ENCODE results near the gene CSF2.
"Not testable (repeated sequence)": the region's sequence is repeated elsewhere in the genome, so short reads cannot be mapped to it uniquely, and the experiment has no call there.

Gene CSF2

GRCh38 chr5:132093271-132093670, 19.7 kb downstream of the CSF2 start:
- DNase-seq: no peak

- DNase-seq: no peak
These were observed 20.9 kb downstream of the CSF2 start for GRCh38 chr5:132094393-132095076.

- DNase-seq: no peak
These were observed 21.5 kb downstream of the CSF2 start for GRCh38 chr5:132095077-132095410.

DNA sequence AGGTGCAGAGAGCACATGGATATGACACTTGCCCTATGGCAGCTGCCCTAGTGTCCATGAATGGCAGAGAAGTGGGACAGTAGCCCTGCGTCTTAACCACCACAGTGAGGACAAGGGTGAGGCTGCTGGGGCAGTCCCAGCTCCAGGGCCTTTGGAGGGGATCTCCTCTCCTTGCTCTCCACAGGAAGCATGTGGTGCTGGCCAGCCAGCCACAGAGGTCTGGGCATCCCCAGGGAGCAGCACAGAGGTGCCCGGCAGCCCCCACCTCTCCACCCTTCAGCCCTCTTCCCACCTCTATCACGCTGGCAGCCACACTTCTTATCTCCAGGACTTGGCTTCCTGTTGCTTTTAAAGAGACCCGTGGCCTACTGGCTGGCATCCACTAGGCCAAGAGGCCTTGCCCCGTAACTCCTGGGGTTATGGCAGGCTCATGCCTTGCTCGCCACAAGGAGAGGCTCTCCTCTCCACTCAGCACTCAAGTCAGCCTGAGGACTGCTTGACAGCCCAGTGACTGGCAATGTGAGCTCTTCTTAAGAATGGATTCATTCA, 21.9 kb downstream of the CSF2 start:
- no peak for DNase-seq

DNA sequence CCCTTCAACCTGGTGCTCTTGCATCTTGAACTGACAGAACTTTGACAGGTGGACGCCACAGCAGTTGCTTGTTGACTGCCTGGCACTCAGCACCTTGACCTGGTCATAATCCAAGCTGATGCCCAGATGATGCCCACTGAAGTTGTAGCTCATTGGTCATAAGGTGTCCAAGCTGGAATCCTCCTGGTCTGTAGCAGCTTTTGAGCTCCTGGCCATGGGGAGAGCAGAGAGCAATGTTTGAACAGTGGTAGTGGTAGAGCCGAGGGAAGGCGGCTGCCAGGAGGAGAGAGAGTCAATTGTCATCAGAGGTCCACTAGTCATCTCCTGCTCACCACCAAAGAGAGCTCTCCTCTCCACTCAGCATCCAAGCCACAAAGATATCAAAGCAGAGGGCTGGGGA, 23.3 kb downstream of the CSF2 start:
- DNase-seq: no peak

DNA sequence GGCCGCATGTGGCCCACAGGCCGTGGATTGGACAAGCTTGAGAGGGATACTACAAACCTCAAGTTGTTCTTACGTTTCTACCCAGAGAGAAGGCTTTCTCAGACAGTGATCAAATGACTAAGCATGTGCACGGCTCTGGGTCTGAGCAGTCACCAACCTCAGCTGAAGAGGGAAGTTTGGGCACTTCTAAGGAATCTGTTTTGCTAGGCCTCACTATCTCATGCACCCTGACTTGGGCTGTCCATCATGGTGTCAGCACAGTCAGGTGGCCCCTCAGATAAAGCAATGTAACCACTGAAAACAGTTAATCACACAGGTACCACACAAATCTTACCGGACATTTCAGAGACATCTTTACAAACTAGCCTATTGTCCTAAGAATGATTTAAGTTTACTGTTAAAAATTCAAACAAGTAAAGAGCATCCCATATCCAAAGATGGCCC, 24.6 kb downstream of the CSF2 start:
- no peak for DNase-seq

DNA sequence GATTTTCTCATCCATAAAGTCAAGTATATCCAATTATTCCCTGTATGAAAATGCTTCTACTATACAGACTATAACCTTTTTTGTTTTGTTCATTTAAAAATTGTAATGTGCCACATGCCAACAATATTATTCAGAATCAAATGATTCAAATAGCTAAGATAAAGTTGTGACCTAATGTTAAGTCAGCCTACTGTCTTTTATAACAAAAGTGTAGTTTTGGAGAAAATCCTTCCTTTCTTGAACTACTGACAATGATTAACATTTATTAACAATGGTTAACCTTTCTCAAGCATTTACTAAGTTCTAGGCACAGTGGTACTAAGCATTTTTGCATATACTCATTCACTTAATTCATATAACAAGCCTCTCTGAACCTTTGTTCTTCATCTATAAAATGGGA, 25.0 kb downstream of the CSF2 start:
- DNase-seq: no peak

GRCh38 chr5:132099076-132099748, 25.6 kb downstream of the CSF2 start:
- DNase-seq: peak; percentile 24 to 55

- DNase-seq: no peak
These were observed 26.3 kb downstream of the CSF2 start for GRCh38 chr5:132099905-132100304.

GRCh38 chr5:132100672-132101261, 27.2 kb downstream of the CSF2 start:
- peak in 1 of 2 donors; percentile 46 for DNase-seq

DNA sequence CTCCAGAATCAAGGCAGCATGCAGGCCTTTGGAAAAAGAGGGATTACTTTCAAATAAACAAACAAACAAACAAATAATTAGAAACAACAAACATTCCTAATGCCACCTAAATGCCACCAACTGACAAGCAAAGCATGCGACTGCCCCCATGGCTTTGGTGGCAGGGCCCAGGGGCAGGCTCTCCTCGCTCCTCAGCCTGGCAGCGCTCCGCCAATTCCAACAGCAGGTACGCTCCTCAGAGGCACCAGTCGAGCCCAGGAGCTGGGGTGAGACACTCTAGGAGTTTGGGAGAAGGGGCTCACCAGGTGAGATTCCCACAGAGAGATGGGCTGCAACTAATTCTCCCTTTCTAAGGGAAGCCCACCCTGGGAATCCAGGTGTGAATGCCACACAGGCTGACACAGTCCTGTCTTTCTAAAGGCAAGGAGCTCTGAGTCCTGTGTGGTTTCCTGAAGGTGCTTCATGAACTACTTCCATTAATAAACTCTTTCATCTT, 27.8 kb downstream of the CSF2 start:
- no peak for DNase-seq

DNA sequence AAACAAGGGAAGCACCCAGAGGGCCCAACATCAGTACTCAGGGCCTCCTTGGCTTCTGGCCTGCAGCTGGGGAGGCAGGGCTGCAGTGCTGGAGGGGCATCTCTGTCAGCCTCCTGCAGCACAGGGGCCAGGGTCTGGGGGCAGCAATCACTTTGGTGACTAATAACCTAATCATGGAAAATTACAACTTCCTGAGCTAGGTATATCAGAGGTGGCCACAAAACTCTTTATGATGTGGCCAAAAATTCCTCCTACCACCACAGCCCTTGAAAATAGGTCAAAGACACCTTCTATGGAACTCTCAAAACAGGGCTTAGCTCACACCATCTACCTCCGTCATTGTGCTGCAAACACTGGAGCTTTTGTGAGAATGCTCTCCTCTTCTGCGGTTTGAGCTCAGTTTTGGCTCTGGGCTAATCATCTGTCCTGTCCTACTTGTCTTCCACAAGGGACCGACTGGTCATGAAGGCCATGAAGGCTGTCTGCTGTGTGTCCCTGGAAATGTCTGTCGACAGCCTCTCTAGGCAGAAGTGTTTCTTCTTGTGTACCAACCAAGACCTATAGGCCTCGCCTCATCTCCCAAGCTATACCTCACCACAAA, 28.6 kb downstream of the CSF2 start:
- DNase-seq: peak; percentile 32 to 60

GRCh38 chr5:132102944-132103331, 29.3 kb downstream of the CSF2 start:
- no peak for DNase-seq

DNA sequence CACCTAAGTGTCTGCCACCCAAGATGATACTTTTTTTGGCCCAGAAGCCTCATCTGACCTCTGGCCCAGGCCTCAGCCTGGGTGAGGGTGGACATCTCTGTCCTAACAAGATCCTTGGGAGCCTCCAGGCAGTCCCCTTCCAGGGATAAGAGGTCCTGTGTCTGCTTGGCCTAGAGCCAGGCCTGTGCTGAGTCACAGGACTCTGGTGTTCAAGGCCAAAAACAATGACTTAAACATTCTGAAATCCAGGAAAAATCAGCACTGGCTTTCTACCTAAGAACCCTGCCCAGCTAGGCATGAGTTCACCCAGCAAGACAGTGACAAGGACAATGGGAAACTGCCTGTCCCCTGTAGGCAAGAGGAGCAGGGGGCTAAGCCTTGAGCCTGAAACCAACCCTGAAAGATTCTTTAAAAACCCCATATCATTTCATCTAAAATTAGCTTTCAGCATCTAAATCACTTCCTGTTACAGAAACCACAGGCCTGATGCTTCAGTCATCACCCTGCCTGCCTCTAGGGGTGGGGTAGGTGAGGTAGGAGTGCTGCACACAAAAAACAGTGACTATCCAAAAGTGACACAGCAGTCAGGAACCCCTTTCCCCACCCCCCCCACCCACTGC, 29.9 kb downstream of the CSF2 start:
- peak; percentile 82 to 84 for DNase-seq

GRCh38 chr5:132103969-132104391, 30.4 kb downstream of the CSF2 start:
- DNase-seq: no peak

DNA sequence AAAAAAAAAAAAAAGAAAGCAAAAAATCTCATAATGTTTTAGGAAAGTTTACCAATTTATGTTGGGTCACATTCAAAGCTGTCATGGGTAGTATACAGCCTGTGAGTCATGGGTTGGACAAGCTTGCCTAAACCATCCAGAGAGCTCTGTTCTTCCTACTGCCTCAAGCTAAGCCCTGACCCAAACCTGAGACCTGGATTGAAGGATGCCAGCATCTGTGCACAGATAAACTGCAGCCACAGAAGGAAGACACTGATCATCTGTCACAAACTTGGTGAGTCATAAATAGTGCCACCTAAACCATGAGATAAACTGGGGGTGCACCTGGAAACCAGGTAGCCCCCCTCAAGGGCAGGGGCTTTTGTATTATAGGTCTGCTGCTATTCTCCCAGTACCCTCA, 31.0 kb downstream of the CSF2 start:
- no peak for DNase-seq

- DNase-seq: no peak
These were observed 32.1 kb downstream of the CSF2 start for GRCh38 chr5:132105688-132106087.

- DNase-seq: not testable (repeated sequence)
These were observed 34.9 kb downstream of the CSF2 start for GRCh38 chr5:132108495-132108894.

GRCh38 chr5:132108957-132109356, 35.4 kb downstream of the CSF2 start:
- not testable (repeated sequence) for DNase-seq

- no peak for DNase-seq
These were observed 36.0 kb downstream of the CSF2 start for GRCh38 chr5:132109494-132110053.

DNA sequence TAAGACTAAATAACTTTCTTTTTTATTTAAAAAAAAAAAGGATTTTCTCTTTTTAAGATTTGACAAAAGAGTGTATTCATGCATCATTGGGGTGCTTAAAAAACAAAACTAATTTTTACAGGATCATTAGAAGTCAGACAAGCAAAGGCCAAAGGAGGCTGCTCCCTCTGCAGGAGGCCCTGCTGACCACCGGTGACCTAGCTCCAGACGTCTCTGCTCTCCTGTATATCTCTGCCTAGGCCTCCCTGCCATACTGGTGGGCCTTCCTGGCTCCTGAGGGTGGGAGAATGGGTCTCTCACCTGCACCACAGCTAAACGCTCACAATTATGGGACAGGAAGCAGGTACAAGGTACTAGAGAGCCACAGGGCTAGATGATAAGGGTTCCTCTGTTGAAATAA, 36.6 kb downstream of the CSF2 start:
- DNase-seq: no peak

DNA sequence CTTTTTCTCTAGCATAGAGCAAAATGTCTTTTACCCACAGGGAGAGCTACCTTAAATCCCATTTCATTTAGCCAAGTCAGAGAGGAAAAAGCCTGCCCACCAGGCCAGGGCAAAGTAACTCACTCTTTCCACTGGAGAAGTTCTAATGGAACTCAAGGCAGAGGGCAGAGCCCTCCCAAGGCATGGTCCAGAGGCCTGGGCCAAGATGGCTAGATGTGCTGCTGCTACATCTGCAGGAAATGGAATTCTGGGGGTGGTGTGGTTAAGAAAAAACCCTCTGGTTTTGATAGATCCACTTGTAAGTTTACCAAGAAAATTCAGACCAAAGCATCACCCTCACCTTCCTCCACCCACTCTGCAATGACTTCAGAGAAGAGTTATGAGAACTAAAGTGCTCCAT, 37.3 kb downstream of the CSF2 start:
- DNase-seq: no peak

GRCh38 chr5:132112111-132112510, 38.5 kb downstream of the CSF2 start:
- DNase-seq: no peak
